Measurements from ENCODE around the gene RAD21L1. TPM values are rescaled to one million over a fixed set of nuclear protein-coding genes. Genes with fewer than 3 reads are reported as not detected.

Gene RAD21L1
- total and polyA plus RNA-seq, 2 of the 8 experiments (the other 6 are each of a cell fraction or from before 2014, with no cell fraction given): 0.06 to 0.26 TPM

GRCh38 chr20:1215386-1216170, 10.3 kb upstream of the RAD21L1 start:
- FAIRE-seq (no peak), DNase-seq (ENCODE audit: low read depth in 1 of 2, low spot score in 2 of 2) (no peak)
- Histone ChIP-seq H3K79me1 (ENCODE audit: low read depth, low read length) (no peaks in the 10 kb centered on the region), H3K4ac (replicated peaks; ENCODE audit: insufficient read length, low read depth, low read length) (no peak overlapping the region), H3K4me2 (ENCODE audit: insufficient read depth in 1 of 2, low read depth in 2 of 2, low read length in 2 of 2) (no peak overlapping the region; a peak in 1 of 4 replicates), H2AK5ac (ENCODE audit: low read depth, low read length) (no peak overlapping the region), H3K4me3 (ENCODE audit: extremely low read depth in 1 of 4, insufficient read depth in 2 of 4, low read depth in 3 of 4, low read length in 4 of 4) (no peak overlapping the region), H3K23ac (ENCODE audit: insufficient read length) (no peak overlapping the region), H2BK120ac (replicated peaks; ENCODE audit: low read depth, low read length) (no peak overlapping the region), H3K56ac (replicated peaks; ENCODE audit: insufficient read length, low read depth, low read length) (no peak overlapping the region), H3K18ac (ENCODE audit: extremely low read depth, low read length) (no peak overlapping the region), H3K4me1 (replicated peaks in 1 of 4; ENCODE audit: control insufficient read depth in 3 of 4, insufficient read depth in 4 of 4, low read length in 3 of 4) (peaks cover 0 to 10% (median 0%) of the 10 kb centered on the region in 4 experiments; a peak in 3 of 7 replicates), H2BK20ac (ENCODE audit: low read length) (no peak overlapping the region), H3K23me2 (ENCODE audit: low read depth, low read length) (no peaks in the 10 kb centered on the region), H2BK5ac (ENCODE audit: low read depth, low read length) (no peak overlapping the region), H4K5ac (ENCODE audit: insufficient read length, low read depth, low read length) (no peak overlapping the region), H4K8ac (ENCODE audit: extremely low read depth, insufficient read depth, low read length) (no peak overlapping the region), H3K36me3 (ENCODE audit: control insufficient read depth in 2 of 4, insufficient read depth in 4 of 4, low read length in 3 of 4) (no peaks in the 10 kb centered on the region), H2BK15ac (ENCODE audit: low read length) (no peak overlapping the region), H4K91ac (replicated peaks; ENCODE audit: insufficient read length, low read length) (no peak overlapping the region), H3K9ac (replicated peaks in 1 of 4; ENCODE audit: extremely low read depth in 1 of 4, low read depth in 3 of 4, low read length in 3 of 4) (no peak overlapping the region; a peak in 1 of 7 replicates), H4K20me1 (replicated peaks in 1 of 2; ENCODE audit: control insufficient read depth in 1 of 2, insufficient read depth in 2 of 2, low read length in 2 of 2) (no peaks in the 10 kb centered on the region), H3K14ac (ENCODE audit: insufficient read length) (no peak overlapping the region), H2AFZ (ENCODE audit: low read length) (0 out of 2 replicates have a peak overlapping the region, but pooled peaks have one; percentile 40), H3K79me2 (ENCODE audit: control insufficient read depth in 1 of 2, insufficient read depth in 2 of 2, low read length in 2 of 2) (no peaks in the 10 kb centered on the region), H2BK12ac (ENCODE audit: low read depth, low read length) (no peak overlapping the region), H3K27ac (ENCODE audit: low read depth, low read length) (no peak overlapping the region), H3K27me3 (replicated peaks in 1 of 4; ENCODE audit: control insufficient read depth in 3 of 4, extremely low read depth in 1 of 4, insufficient read depth in 3 of 4, low read length in 3 of 4) (0 out of 7 replicates have a peak, but pooled peaks cover 0 to 3% (median 0%) of the 10 kb centered on the region in 4 experiments), H3K9me3 (ENCODE audit: insufficient read depth in 2 of 2, low read depth in 1 of 2, low read length in 1 of 2) (no peaks in the 10 kb centered on the region)
- WGBS, 2 experiments (ENCODE audit: extremely low coverage in 1 of 2, insufficient coverage in 1 of 2, insufficient read length in 1 of 2, insufficient replicate concordance in 2 of 2, low coverage in 1 of 2, low lambda C conversion rate in 2 of 2, missing lambda C conversion rate in 1 of 2): 81% methylated on average over 11 of the region's 11 CpGs; no CpG with 5 or more reads in 1 of the 2 experiments
- POLR2A ChIA-PET (ENCODE audit: partially characterized antibody): no interaction called here
- CTCF ChIA-PET (ENCODE audit: partially characterized antibody): interaction anchor here (0.7 kb wide), 1 partner anchor 520 kb away, joined by 3 read pairs; no protein-coding TSS in a partner anchor
- TF ChIP-seq BCL11A (IDR thresholded peaks at IDR 0.05; ENCODE audit: low read depth in 2 of 2, low read length in 2 of 2): no peak
- no peak for TF ChIP-seq KDM4A (IDR thresholded peaks at IDR 0.05; ENCODE audit: low read depth, low read length, severe bottlenecking)
- no peak for TF ChIP-seq ATF2 (IDR thresholded peaks at IDR 0.05; ENCODE audit: low read length)
- no peak for TF ChIP-seq SIRT6 (IDR thresholded peaks at IDR 0.05; ENCODE audit: low read length)
- TF ChIP-seq POLR2A (IDR thresholded peaks at IDR 0.05; ENCODE audit: control extremely low read depth in 1 of 2, low read depth in 2 of 2, low read length in 2 of 2): no peak
- no peak for TF ChIP-seq ZNF274 (IDR thresholded peaks at IDR 0.05; ENCODE audit: borderline replicate concordance, extremely low read depth, low read length)

Data from H1 (cell line).